Skeletal muscle tissue (tissue), 5 donors: Measurements from ENCODE around the gene TFPI. TPM values are rescaled to one million over a fixed set of nuclear protein-coding genes. Genes with fewer than 3 reads are reported as not detected.

ENCODE experiments used
- H3K27ac ChIP-seq: one replicate; pipeline ENCODE4 v1.7.0; 2013; ENCODE audit warnings: mild to moderate bottlenecking, low read depth, low read length, inconsistent platforms
- H3K27me3 ChIP-seq, 3 donors: one replicate each; pipeline ENCODE4 v1.7.0; 2013; ENCODE audit warnings: low read length in 3 of 3; ENCODE audit not compliant: control insufficient read depth in 3 of 3, insufficient read depth in 3 of 3
- H3K36me3 ChIP-seq, 3 donors: one replicate each; pipeline ENCODE4 v1.7.0; 2013; ENCODE audit warnings: low read length in 3 of 3; ENCODE audit not compliant: control insufficient read depth in 3 of 3, insufficient read depth in 3 of 3
- H3K4me1 ChIP-seq, 3 donors: one replicate each; pipeline ENCODE4 v1.7.0; 2013; ENCODE audit warnings: low read length in 3 of 3, mild to moderate bottlenecking in 3 of 3; ENCODE audit not compliant: control insufficient read depth in 3 of 3, insufficient read depth in 3 of 3
- H3K4me3 ChIP-seq, 3 donors: one replicate each; pipeline ENCODE4 v1.7.0; 2013; ENCODE audit warnings: low read length in 3 of 3
- H3K9ac ChIP-seq, 3 donors: one replicate each; pipeline ENCODE4 v1.7.0; 2013; ENCODE audit warnings: low read length in 3 of 3, mild to moderate bottlenecking in 3 of 3, moderate library complexity in 2 of 3, low read depth in 1 of 3
- H3K9me3 ChIP-seq, 3 donors: one replicate each; pipeline ENCODE4 v1.7.0; 2013; ENCODE audit warnings: low read length in 3 of 3; ENCODE audit not compliant: control insufficient read depth in 3 of 3
- small RNA-seq: library from RNA; depleted of rRNA; stranded (forward); fragments of <200 nt; gene quantifications from one replicate; pipeline ENCODE3, GENCODE V24; 2014
- total RNA-seq: library from RNA; depleted of rRNA; stranded (reverse); fragments of >200 nt; gene quantifications from one replicate; pipeline ENCODE4 v1.2.3, GENCODE V29; 2014
- donor health status: Osteomylitis.

The TFPI gene
- total RNA-seq, 1 donor from 2014 or later = 47.0 TPM

- Histone ChIP-seq H3K4me1 (no peaks in the 10 kb centered on the region), H3K4me3 (no peak overlapping the region), H3K27ac (no peak overlapping the region), H3K27me3 (no peaks in the 10 kb centered on the region), H3K36me3 (no peaks in the 10 kb centered on the region), H3K9me3 (no peaks in the 10 kb centered on the region), H3K9ac (no peak overlapping the region)
These were observed 119.9 kb downstream of the TFPI start for GRCh38 chr2:187434342-187434785.

GRCh38 chr2:187431911-187432310 is 122.3 kb downstream of the TFPI start:
- no peaks in the 10 kb centered on the region for H3K27me3 ChIP-seq
- no peak overlapping the region for H3K27ac ChIP-seq
- no peaks in the 10 kb centered on the region for H3K36me3 ChIP-seq

GRCh38 chr2:187429989-187430388 is 124.2 kb downstream of the TFPI start:
- Histone ChIP-seq H3K4me3 (no peak overlapping the region), H3K4me1 (no peaks in the 10 kb centered on the region), H3K36me3 (no peaks in the 10 kb centered on the region), H3K27ac (no peak overlapping the region), H3K27me3 (no peaks in the 10 kb centered on the region), H3K9me3 (no peaks in the 10 kb centered on the region), H3K9ac (no peak overlapping the region)

More at GRCh38 chr2:187431911-187432310, 122.3 kb downstream of the TFPI start:
- H3K4me1 ChIP-seq = no peaks in the 10 kb centered on the region
- no peak overlapping the region for H3K4me3 ChIP-seq
- H3K9ac ChIP-seq = no peak overlapping the region
- no peaks in the 10 kb centered on the region for H3K9me3 ChIP-seq

- Histone ChIP-seq H3K27ac (no peak overlapping the region), H3K4me3 (no peak overlapping the region), H3K9me3 (no peaks in the 10 kb centered on the region), H3K4me1 (no peaks in the 10 kb centered on the region), H3K27me3 (no peaks in the 10 kb centered on the region), H3K36me3 (no peaks in the 10 kb centered on the region), H3K9ac (no peak overlapping the region)
These were observed 130.1 kb downstream of the TFPI start for GRCh38 chr2:187424146-187424545.

GRCh38 chr2:187422282-187422681 is 132.0 kb downstream of the TFPI start:
- Histone ChIP-seq H3K27ac (no peak overlapping the region), H3K36me3 (no peaks in the 10 kb centered on the region), H3K9ac (no peak overlapping the region), H3K4me1 (no peaks in the 10 kb centered on the region), H3K4me3 (no peak overlapping the region), H3K9me3 (no peaks in the 10 kb centered on the region), H3K27me3 (no peaks in the 10 kb centered on the region)

GRCh38 chr2:187421519-187421918 is 132.7 kb downstream of the TFPI start:
- Histone ChIP-seq H3K4me3 (no peak overlapping the region), H3K27ac (no peak overlapping the region), H3K4me1 (no peaks in the 10 kb centered on the region), H3K9me3 (no peaks in the 10 kb centered on the region), H3K9ac (no peak overlapping the region), H3K36me3 (no peaks in the 10 kb centered on the region), H3K27me3 (no peaks in the 10 kb centered on the region)

GRCh38 chr2:187419808-187420207 is 134.4 kb downstream of the TFPI start:
- H3K9ac ChIP-seq = no peak overlapping the region
- H3K36me3 ChIP-seq = no peaks in the 10 kb centered on the region
- no peaks in the 10 kb centered on the region for H3K9me3 ChIP-seq
- H3K27me3 ChIP-seq = no peaks in the 10 kb centered on the region
- no peaks in the 10 kb centered on the region for H3K4me1 ChIP-seq
- no peak overlapping the region for H3K4me3 ChIP-seq
- H3K27ac ChIP-seq = no peak overlapping the region

GRCh38 chr2:187415449-187415848 is 138.8 kb downstream of the TFPI start:
- H3K27ac ChIP-seq = no peak overlapping the region
- H3K9ac ChIP-seq = no peak overlapping the region

More at GRCh38 chr2:187415449-187415848, 138.8 kb downstream of the TFPI start:
- Histone ChIP-seq H3K4me1 (no peaks in the 10 kb centered on the region), H3K4me3 (no peak overlapping the region), H3K36me3 (no peaks in the 10 kb centered on the region), H3K9me3 (no peaks in the 10 kb centered on the region), H3K27me3 (no peaks in the 10 kb centered on the region)

Small RNAs within 50 kb of the gene (small RNA-seq; reads per million reads assigned to genes)
- gene GAPDHP59 = not detected

Other genes with a start within 250 kb of the TFPI start
- gene CALCRL, start 106.2 kb downstream of the TFPI start, total RNA-seq = 48.5 TPM